Neural progenitor cell (in vitro differentiated cells): ENCODE measurements around the gene KIF2A. TPM values are rescaled to one million over a fixed set of nuclear protein-coding genes. Genes with fewer than 3 reads are reported as not detected.

Source experiments
- DNase-seq: peaks from one replicate; pipeline ENCODE4 v3.0.0-alpha.2; 2016; ENCODE audit warnings: low spot score
- H2AFZ ChIP-seq: fragments of 200-600 bp; sonication (generic); replicated peaks from 2 replicates; pipeline ENCODE4 v1.6.1; 2016; ENCODE audit warnings: antibody characterized with exemption
- H3F3A ChIP-seq: fragments of 200-600 bp; sonication (generic); 2 replicates; pipeline ENCODE4 v1.6.1; 2016; ENCODE audit warnings: antibody characterized with exemption, low read depth
- H3K27ac ChIP-seq: fragments of 200-600 bp; sonication (generic); 2 replicates; pipeline ENCODE4 v1.5.1; 2016; ENCODE audit warnings: mild to moderate bottlenecking
- H3K27me3 ChIP-seq: fragments of 200-600 bp; sonication (generic); 2 replicates; pipeline ENCODE4 v1.6.1; 2016; ENCODE audit warnings: mild to moderate bottlenecking, moderate library complexity
- H3K36me3 ChIP-seq: fragments of 200-600 bp; sonication (generic); 2 replicates; pipeline ENCODE4 v1.5.1; 2016
- H3K4me1 ChIP-seq: fragments of 200-600 bp; sonication (generic); 2 replicates; pipeline ENCODE4 v1.6.1; 2016; ENCODE audit warnings: mixed run types
- H3K4me2 ChIP-seq: fragments of 200-600 bp; sonication (generic); 2 replicates; pipeline ENCODE4 v1.6.1; 2016
- H3K4me3 ChIP-seq: fragments of 200-600 bp; sonication (generic); 2 replicates; pipeline ENCODE4 v1.5.1; 2016
- H3K79me2 ChIP-seq: fragments of 200-600 bp; sonication (generic); 2 replicates; pipeline ENCODE4 v1.6.1; 2016; ENCODE audit warnings: low read depth
- H3K9ac ChIP-seq: fragments of 200-600 bp; sonication (generic); 2 replicates; pipeline ENCODE4 v1.6.1; 2016
- H3K9me3 ChIP-seq: fragments of 200-600 bp; sonication (generic); 2 replicates; pipeline ENCODE4 v1.5.1; 2016; ENCODE audit warnings: low read depth
- H4K20me1 ChIP-seq: fragments of 200-600 bp; sonication (generic); 2 replicates; pipeline ENCODE4 v1.6.1; 2016; ENCODE audit warnings: low read depth
- H3K27ac Mint-ChIP-seq: 3 replicates; pipeline ENCODE4 v1.8.0; 2021; ENCODE audit warnings: mixed read lengths
- H3K27me3 Mint-ChIP-seq: 2 replicates; pipeline ENCODE4 v1.8.0; 2022; ENCODE audit warnings: low read depth, mild to moderate bottlenecking, inconsistent platforms, moderate library complexity, mixed read lengths; ENCODE audit not compliant: insufficient read depth
- H3K36me3 Mint-ChIP-seq: 3 replicates; pipeline ENCODE4 v1.8.0; 2021; ENCODE audit warnings: mixed read lengths
- H3K4me1 Mint-ChIP-seq: 3 replicates; pipeline ENCODE4 v1.8.0; 2021; ENCODE audit warnings: mixed read lengths
- H3K4me3 Mint-ChIP-seq: 3 replicates; pipeline ENCODE4 v1.8.0; 2021; ENCODE audit warnings: mild to moderate bottlenecking, moderate library complexity, mixed read lengths
- H3K9me3 Mint-ChIP-seq: 3 replicates; pipeline ENCODE4 v1.8.0; 2020; ENCODE audit warnings: mixed read lengths
- CTCF ChIP-seq: fragments of 200-600 bp; sonication (generic); IDR thresholded peaks from 2 replicates; pipeline ENCODE4 v1.5.1; 2017; ENCODE audit warnings: antibody characterized with exemption, mild to moderate bottlenecking
- EZH2 ChIP-seq: fragments of 200-600 bp; sonication (generic); IDR thresholded peaks from 2 replicates; pipeline ENCODE4 v1.6.1; 2017; ENCODE audit warnings: antibody characterized with exemption, mild to moderate bottlenecking, moderate library complexity
- EZH2phosphoT487 ChIP-seq: fragments of 200-600 bp; sonication (generic); IDR thresholded peaks from 2 replicates; pipeline ENCODE4 v1.6.1; 2017; ENCODE audit warnings: antibody characterized with exemption
- total RNA-seq: library from RNA; depleted of rRNA; stranded (reverse); fragments of >200 nt; gene quantifications from 2 replicates; pipeline ENCODE4 v1.2.3, GENCODE V29; 2015; ENCODE audit warnings: low replicate concordance

The KIF2A gene
- total RNA-seq, 1 donor from 2014 or later, result 114 TPM

DNA sequence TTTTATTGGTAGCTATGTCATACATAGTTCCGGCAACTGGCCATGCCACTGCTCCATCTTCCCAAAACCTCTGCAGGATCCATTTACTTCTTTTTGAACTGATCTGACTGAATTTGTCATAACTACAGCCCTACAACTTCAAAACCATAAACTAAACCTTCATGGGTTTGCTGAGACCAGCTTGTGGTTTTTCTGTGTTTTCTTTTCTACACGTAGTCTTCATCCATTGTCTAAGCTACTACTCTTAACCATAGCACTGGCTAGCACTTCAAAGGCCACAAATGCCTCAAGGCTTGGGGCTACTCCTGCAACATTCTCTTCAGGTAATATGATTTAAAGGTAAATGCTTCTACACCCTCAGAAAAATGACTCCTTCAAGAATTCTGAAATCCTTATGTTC is 9.0 kb upstream of the KIF2A start:
- H3K4me3 ChIP-seq, result no peak overlapping the region
- no peaks in the 10 kb centered on the region for H3K9me3 ChIP-seq
- no peaks in the 10 kb centered on the region for H4K20me1 ChIP-seq
- no peak overlapping the region for H3K27ac ChIP-seq
- Mint-ChIP-seq H3K4me3 (no peak overlapping the region), H3K9me3 (peaks cover 2% of the 10 kb centered on the region), H3K27me3 (no peaks in the 10 kb centered on the region), H3K4me1 (no peaks in the 10 kb centered on the region), H3K27ac (no peak overlapping the region), H3K36me3 (peaks cover 1% of the 10 kb centered on the region)
- H3F3A ChIP-seq, result no peaks in the 10 kb centered on the region
- H3K36me3 ChIP-seq, result no peaks in the 10 kb centered on the region
- TF ChIP-seq EZH2 (no peak), EZH2phosphoT487 (no peak), CTCF (no peak)
- no peaks in the 10 kb centered on the region for H3K79me2 ChIP-seq
- H3K4me1 ChIP-seq, result no peaks in the 10 kb centered on the region
- no peak overlapping the region for H2AFZ ChIP-seq
- DNase-seq, result no peak
- H3K4me2 ChIP-seq, result no peak overlapping the region
- H3K27me3 ChIP-seq, result no peaks in the 10 kb centered on the region
- H3K9ac ChIP-seq, result no peak overlapping the region

- H3K4me1 Mint-ChIP-seq, result no peaks in the 10 kb centered on the region
- H3K9ac ChIP-seq, result no peak overlapping the region
- H3K4me2 ChIP-seq, result no peak overlapping the region
- no peaks in the 10 kb centered on the region for H3K9me3 ChIP-seq
- H3K27ac ChIP-seq, result no peak overlapping the region
- no peak for DNase-seq
- TF ChIP-seq EZH2phosphoT487 (no peak), EZH2 (no peak), CTCF (no peak)
- no peak overlapping the region for H3K4me3 Mint-ChIP-seq
- no peaks in the 10 kb centered on the region for H4K20me1 ChIP-seq
- H3K9me3 Mint-ChIP-seq, result peaks cover 2% of the 10 kb centered on the region
- no peak overlapping the region for H3K27ac Mint-ChIP-seq
- no peak overlapping the region for H3K4me3 ChIP-seq
- peaks cover 1% of the 10 kb centered on the region for H3K36me3 Mint-ChIP-seq
- H3K36me3 ChIP-seq, result no peaks in the 10 kb centered on the region
- no peak overlapping the region for H2AFZ ChIP-seq
- no peaks in the 10 kb centered on the region for H3F3A ChIP-seq
- no peaks in the 10 kb centered on the region for H3K27me3 ChIP-seq
- H3K27me3 Mint-ChIP-seq, result no peaks in the 10 kb centered on the region
- H3K79me2 ChIP-seq, result no peaks in the 10 kb centered on the region
- no peaks in the 10 kb centered on the region for H3K4me1 ChIP-seq
These were observed 7.9 kb upstream of the KIF2A start for GRCh38 chr5:62298118-62298517.

- Histone ChIP-seq H3K9me3 (no peaks in the 10 kb centered on the region), H3K4me3 (no peak overlapping the region), H3K9ac (no peak overlapping the region), H3F3A (no peaks in the 10 kb centered on the region), H4K20me1 (no peaks in the 10 kb centered on the region), H3K27me3 (no peaks in the 10 kb centered on the region), H3K4me2 (no peak overlapping the region), H2AFZ (no peak overlapping the region), H3K36me3 (no peaks in the 10 kb centered on the region), H3K27ac (no peak overlapping the region), H3K79me2 (no peaks in the 10 kb centered on the region), H3K4me1 (no peaks in the 10 kb centered on the region)
- no peak for DNase-seq
- no peaks in the 10 kb centered on the region for H3K27me3 Mint-ChIP-seq
- H3K9me3 Mint-ChIP-seq, result peaks cover 2% of the 10 kb centered on the region
- peaks cover 1% of the 10 kb centered on the region for H3K36me3 Mint-ChIP-seq
- TF ChIP-seq EZH2phosphoT487 (no peak), CTCF (no peak), EZH2 (no peak)
- H3K4me1 Mint-ChIP-seq, result no peaks in the 10 kb centered on the region
- no peak overlapping the region for H3K4me3 Mint-ChIP-seq
- no peak overlapping the region for H3K27ac Mint-ChIP-seq
These were observed 6.9 kb upstream of the KIF2A start for GRCh38 chr5:62299101-62299500.
